HepG2 (cell line): Measurements from ENCODE around the gene CTU1. TPM values are rescaled to one million over a fixed set of nuclear protein-coding genes. Genes with fewer than 3 reads are reported as not detected.

Experiments
- ATAC-seq: fragments of 200-7000 bp; cut with Tn5 transposase; 3 replicates; pipeline ENCODE4 v1.9.1; 2020; ENCODE audit warnings: mild to moderate bottlenecking, moderate library complexity
- BruUV-seq: library from RNA; stranded (reverse); fragments of 400-500 nt; replicated peaks from 2 replicates; lab custom pipeline; 2021; lab: Mats Ljungman, UMichigan
- CTCF ChIA-PET: fragments of 300-600 bp; formaldehyde crosslinking; extraction: SDS; loops from one replicate; lab custom pipeline; 2021; ENCODE audit warnings: low total read pairs, inconsistent platforms, low intra/inter-chr PET ratio; lab: Yijun Ruan, JAX
- POLR2A ChIA-PET: fragments of 350-600 bp; sonication (Branson Sonifier 250); formaldehyde crosslinking; loops from one replicate; lab custom pipeline; 2020; ENCODE audit warnings: antibody characterized with exemption, inconsistent platforms; lab: Yijun Ruan, JAX
- DNase-seq: peaks from one replicate; pipeline ENCODE4 v3.0.0-alpha.2; 2015; ENCODE audit warnings: low spot score
- FAIRE-seq: peaks from 3 replicates; lab custom pipeline; 2011; peaks lifted over from hg19 to GRCh38; lab: Jason Lieb, UNC
- H2AFZ ChIP-seq: one replicate; pipeline ENCODE4 v1.6.1; 2011; ENCODE audit warnings: low read length, inconsistent platforms
- H3K27ac ChIP-seq: fragments of 300-600 bp; 3 replicates; pipeline ENCODE4 v1.8.0; 2011; ENCODE audit warnings: mixed run types, mild to moderate bottlenecking, mixed read lengths, low read length, inconsistent platforms; ENCODE audit not compliant: insufficient read depth; ENCODE audit errors: extremely low read length
- H3K27me3 ChIP-seq, 2 experiments: fragments of 200-600 bp in 1 of 2; 2 replicates in 1 of 2; 3 replicates in 1 of 2; pipeline versions ENCODE4 v1.6.0 to v1.8.0; 2011; ENCODE audit warnings: low read length in 2 of 2, mild to moderate bottlenecking in 2 of 2, moderate library complexity in 2 of 2, inconsistent platforms in 1 of 2; ENCODE audit not compliant: insufficient read depth in 2 of 2, control insufficient read depth in 1 of 2
- H3K36me3 ChIP-seq, 2 experiments: fragments of 200-600 bp in 1 of 2; replicated peaks in 1 of 2; 2 replicates in 1 of 2; 3 replicates in 1 of 2; pipeline versions ENCODE4 v1.5.1 to v1.8.0; 2011; ENCODE audit warnings: low read length in 2 of 2, inconsistent platforms in 1 of 2; ENCODE audit not compliant: insufficient read depth in 2 of 2, control insufficient read depth in 1 of 2
- H3K4me1 ChIP-seq: 2 replicates; pipeline ENCODE4 v1.5.1; 2012; ENCODE audit warnings: low read length, inconsistent platforms; ENCODE audit not compliant: insufficient read depth
- H3K4me2 ChIP-seq: 2 replicates; pipeline ENCODE4 v1.6.0; 2011; ENCODE audit warnings: low read depth, low read length, inconsistent platforms
- H3K4me3 ChIP-seq, 3 experiments: fragments of 200-600 bp in 1 of 3; sonication (generic), shearing (Covaris generic) in 1 of 3; replicated peaks in 1 of 3; 2 replicates each; pipeline ENCODE4 v1.5.1; 2011 to 2016; ENCODE audit warnings: low read length in 3 of 3, inconsistent platforms in 2 of 3, low read depth in 2 of 3, mild to moderate bottlenecking in 2 of 3, control low read depth in 1 of 3, mixed read lengths in 1 of 3; ENCODE audit not compliant: insufficient read depth in 1 of 3
- H3K79me2 ChIP-seq: one replicate; pipeline ENCODE4 v1.6.1; 2011; ENCODE audit warnings: low read length, inconsistent platforms; ENCODE audit not compliant: insufficient read depth
- H3K9ac ChIP-seq: 2 replicates; pipeline ENCODE4 v1.6.0; 2011; ENCODE audit warnings: mild to moderate bottlenecking, low read depth, low read length, inconsistent platforms; ENCODE audit not compliant: insufficient read depth
- H3K9me3 ChIP-seq: 2 replicates; pipeline ENCODE4 v1.5.1; 2012; ENCODE audit warnings: mild to moderate bottlenecking, low read length
- H4K20me1 ChIP-seq: 2 replicates; pipeline ENCODE4 v1.6.0; 2011; ENCODE audit warnings: inconsistent platforms, mild to moderate bottlenecking, low read length, moderate library complexity; ENCODE audit not compliant: insufficient read depth
- CCDC6 ChIP-seq: sonication (generic); formaldehyde crosslinking; IDR thresholded peaks from 2 replicates; pipeline ENCODE4 v1.8.1; 2022; ENCODE audit warnings: mild to moderate bottlenecking, missing genetic modification reagents, moderate library complexity
- FOSL1 ChIP-seq: sonication (generic); formaldehyde crosslinking; IDR thresholded peaks from 2 replicates; pipeline ENCODE4 v1.9.0; 2021; ENCODE audit warnings: missing genetic modification reagents, borderline replicate concordance
- MLXIP ChIP-seq: sonication (generic); formaldehyde crosslinking; IDR thresholded peaks from 2 replicates; pipeline ENCODE4 v1.9.0; 2021; ENCODE audit warnings: missing genetic modification reagents, borderline replicate concordance
- SRSF9 ChIP-seq: fragments of 200-400 bp; formaldehyde crosslinking; IDR thresholded peaks from 2 replicates; pipeline ENCODE4 v1.6.1; 2018; ENCODE audit warnings: borderline replicate concordance, mild to moderate bottlenecking, low read depth, low read length; ENCODE audit not compliant: insufficient read depth, poor library complexity, severe bottlenecking
- ZBTB34 ChIP-seq: sonication (generic); formaldehyde crosslinking; IDR thresholded peaks from 2 replicates; pipeline ENCODE4 v1.8.0; 2022; ENCODE audit warnings: mild to moderate bottlenecking, missing genetic modification reagents
- ZNF180 ChIP-seq: sonication (generic); formaldehyde crosslinking; IDR thresholded peaks from 2 replicates; pipeline ENCODE4 v1.4.0; 2020; ENCODE audit warnings: low read depth, missing genetic modification reagents, borderline replicate concordance
- ZNF276 ChIP-seq: sonication (generic); formaldehyde crosslinking; IDR thresholded peaks from 2 replicates; pipeline ENCODE4 v1.4.0; 2020; ENCODE audit warnings: mild to moderate bottlenecking, low read depth, missing genetic modification reagents
- ZNF362 ChIP-seq: sonication (generic); formaldehyde crosslinking; IDR thresholded peaks from 2 replicates; pipeline ENCODE4 v1.4.0; 2020; ENCODE audit warnings: missing genetic modification reagents, mild to moderate bottlenecking, borderline replicate concordance
- ZNF501 ChIP-seq: sonication (generic); formaldehyde crosslinking; IDR thresholded peaks from 2 replicates; pipeline ENCODE4 v1.5.1; 2020; ENCODE audit warnings: mild to moderate bottlenecking, moderate library complexity, missing genetic modification reagents
- ZSCAN29 ChIP-seq: sonication (generic); formaldehyde crosslinking; conservative IDR thresholded peaks from 2 replicates; pipeline ENCODE4 v1.4.0; 2020; ENCODE audit warnings: mild to moderate bottlenecking, missing genetic modification reagents
- WGBS: methylation state at CpG from one replicate; pipeline ENCODE4 v1.1.6; 2017; ENCODE audit warnings: low lambda C conversion rate; 5-methylcytosine and 5-hydroxymethylcytosine counted together
- in situ Hi-C: cut with HindIII; loops from 2 replicates; pipeline ENCODE4 v1.10.0; 2017; ENCODE audit warnings: low pct_unique_long_range_greater_than_20kb; ENCODE audit not compliant: extremely low pct_ligation_motif_present
- intact Hi-C: fragments of 100-400 bp; cut with micrococcal nuclease; formaldehyde crosslinking; loops from one replicate; pipeline ENCODE4 v1.10.0; 2022; ENCODE audit not compliant: unreplicated experiment
- polyA plus RNA-seq, 8 experiments: library from polyadenylated mRNA; depleted of rRNA in 3 of 8; stranded (reverse) in 7 of 8; unstranded in 1 of 8; fragments of >200 nt; fragmentation: Illumina TruSeq in 4 of 8; extraction: Trizol in 4 of 8; gene quantifications; 2 replicates each; pipeline versions ENCODE4 v1.2.1 to v1.2.3, GENCODE V29; 2011 to 2016; ENCODE audit warnings: low read depth in 4 of 8, missing spikeins in 1 of 8, mixed read lengths in 1 of 8; ENCODE audit not compliant: insufficient read depth in 1 of 8
- total RNA-seq, 5 experiments: library from RNA; depleted of rRNA; stranded (reverse); fragments of >200 nt; fragmentation: Illumina TruSeq; extraction: Trizol; gene quantifications; 2 replicates each; pipeline ENCODE4 v1.2.3, GENCODE V29; 2016; ENCODE audit warnings: low read depth in 1 of 5

CTU1 gene
- total and polyA plus RNA-seq, 2 of the 13 experiments (the other 11 are each of a cell fraction or from before 2014, with no cell fraction given): 1.9 to 2.9 TPM

- no peak for TF ChIP-seq FOSL1 (CRISPR knock-in tag)
Measured at GRCh38 chr19:51078731-51079130, 29.5 kb downstream of the CTU1 start (continued).

GRCh38 chr19:51078104-51078503 is 30.1 kb downstream of the CTU1 start:
- peaks cover 0 to 19% of the 10 kb centered on the region in 2 experiments; a peak in 4 of 5 replicates for H3K27me3 ChIP-seq
- WGBS: 6% methylated on average over 5 of the region's 6 CpGs
- no peaks in the 10 kb centered on the region for H3K36me3 ChIP-seq
- no TSS peak for BruUV-seq
- CTCF ChIA-PET: no interaction called here
- no peaks in the 10 kb centered on the region for H3K79me2 ChIP-seq
- FAIRE-seq (no peak), ATAC-seq (peak; percentile 48; the same call in 2 of the 3 replicates), DNase-seq (no peak)
- no peak overlapping the region for H3K4me3 ChIP-seq
- no peak for TF ChIP-seq CCDC6 (CRISPR knock-in tag)
- TF ChIP-seq ZNF501: no peak
- TF ChIP-seq ZSCAN29 (CRISPR knock-in tag): no peak
- no peak for TF ChIP-seq ZNF276
- no peak for TF ChIP-seq ZBTB34 (CRISPR knock-in tag)
- no peak for TF ChIP-seq ZNF362 (CRISPR knock-in tag)
- TF ChIP-seq SRSF9: no peak
- no peak for TF ChIP-seq ZNF180 (CRISPR knock-in tag)
- TF ChIP-seq MLXIP (CRISPR knock-in tag): no peak
- no peak overlapping the region for H3K9ac ChIP-seq
- H2AFZ ChIP-seq: no peak overlapping the region
- H3K9me3 ChIP-seq: peaks cover 11% of the 10 kb centered on the region; the same call in 1 of the 2 replicates
- no peak overlapping the region for H3K27ac ChIP-seq
- H3K4me2 ChIP-seq: no peak overlapping the region
- POLR2A ChIA-PET: no interaction called here
- intact Hi-C loops (no loop called here), in situ Hi-C loops (loop anchor here (25.0 kb wide), 1 partner anchor 141 kb away; no protein-coding TSS in a partner anchor)
- H3K4me1 ChIP-seq: no peaks in the 10 kb centered on the region
- no peaks in the 10 kb centered on the region for H4K20me1 ChIP-seq
